ENCODE data around the gene OSBP2. TPM values are rescaled to one million over a fixed set of nuclear protein-coding genes. Genes with fewer than 3 reads are reported as not detected.

Gene OSBP2
- total RNA-seq, 4 donors from 2014 or later: 3.3 to 7.7 (median 4.6) TPM; not detected in 1

GRCh38 chr22:30806391-30806861 is 111.8 kb downstream of the OSBP2 start:
- Histone ChIP-seq H3K9me3 (no peaks in the 10 kb centered on the region), H3K36me3 (no peaks in the 10 kb centered on the region), H3K27me3 (no peaks in the 10 kb centered on the region), H3K4me1 (no peaks in the 10 kb centered on the region), H3K4me3 (no peak overlapping the region), H3K27ac (no peak overlapping the region)
- TF ChIP-seq CTCF (IDR thresholded peaks at IDR 0.05) (no peak), POLR2A (IDR thresholded peaks at IDR 0.05) (no peak)
- intact Hi-C loops (cut with DNase I; ENCODE audit: low total_unique reads): no loop called here
- DNase-seq: no peak

GRCh38 chr22:30809086-30809485 is 114.4 kb downstream of the OSBP2 start:
- H3K27ac ChIP-seq: no peak overlapping the region
- no peak for TF ChIP-seq POLR2A (IDR thresholded peaks at IDR 0.05)
- TF ChIP-seq CTCF (IDR thresholded peaks at IDR 0.05): no peak
- no peaks in the 10 kb centered on the region for H3K36me3 ChIP-seq
- H3K4me1 ChIP-seq: no peaks in the 10 kb centered on the region
- no peak for DNase-seq
- H3K4me3 ChIP-seq: no peak overlapping the region
- intact Hi-C loops (cut with DNase I; ENCODE audit: low total_unique reads): no loop called here
- no peaks in the 10 kb centered on the region for H3K9me3 ChIP-seq
- no peaks in the 10 kb centered on the region for H3K27me3 ChIP-seq

GRCh38 chr22:30810105-30810504 is 115.4 kb downstream of the OSBP2 start:
- H3K4me1 ChIP-seq: no peaks in the 10 kb centered on the region
- no peaks in the 10 kb centered on the region for H3K27me3 ChIP-seq
- intact Hi-C loops (cut with DNase I; ENCODE audit: low total_unique reads): no loop called here
- DNase-seq: no peak
- H3K4me3 ChIP-seq: no peak overlapping the region
- no peaks in the 10 kb centered on the region for H3K36me3 ChIP-seq
- H3K9me3 ChIP-seq: no peaks in the 10 kb centered on the region
- no peak overlapping the region for H3K27ac ChIP-seq
- TF ChIP-seq POLR2A (IDR thresholded peaks at IDR 0.05): no peak
- no peak for TF ChIP-seq CTCF (IDR thresholded peaks at IDR 0.05)

GRCh38 chr22:30813936-30814335 is 119.3 kb downstream of the OSBP2 start:
- no peak for DNase-seq
- H3K27me3 ChIP-seq: no peaks in the 10 kb centered on the region

GRCh38 chr22:30816413-30816812 is 121.7 kb downstream of the OSBP2 start:
- Histone ChIP-seq H3K4me3 (no peak overlapping the region), H3K4me1 (no peaks in the 10 kb centered on the region), H3K9me3 (no peaks in the 10 kb centered on the region), H3K27me3 (no peaks in the 10 kb centered on the region), H3K27ac (no peak overlapping the region), H3K36me3 (no peaks in the 10 kb centered on the region)
- DNase-seq: no peak
- intact Hi-C loops (cut with DNase I; ENCODE audit: low total_unique reads): no loop called here
- TF ChIP-seq CTCF (IDR thresholded peaks at IDR 0.05): no peak
- no peak for TF ChIP-seq POLR2A (IDR thresholded peaks at IDR 0.05)

More at GRCh38 chr22:30813936-30814335, 119.3 kb downstream of the OSBP2 start:
- no peak for TF ChIP-seq CTCF (IDR thresholded peaks at IDR 0.05)
- Histone ChIP-seq H3K9me3 (no peaks in the 10 kb centered on the region), H3K4me3 (no peak overlapping the region), H3K27ac (no peak overlapping the region), H3K36me3 (no peaks in the 10 kb centered on the region), H3K4me1 (no peaks in the 10 kb centered on the region)
- intact Hi-C loops (cut with DNase I; ENCODE audit: low total_unique reads): no loop called here
